Stimulated activated CD8-positive, alpha-beta memory T cell treated with anti-CD3 and anti-CD28 coated beads, Interleukin-12 subunit alpha, Interleukin-12 subunit beta, amount 100 ng/mL, for 1 hour (primary cell): ENCODE data around the gene SLC50A1.

ENCODE experiments used
- DNase-seq: peaks from one replicate; pipeline ENCODE4 v3.0.0-alpha.2; 2020; ENCODE audit warnings: low read depth

The SLC50A1 gene

GRCh38 chr1:155135415-155136028 is at the start of gene SLC50A1:
TSS of gene SLC50A1 (plus strand) at chr1:155135852. CDS start at chr1:155135912, 60 bp downstream.
- DNase-seq = peak; percentile 84

- peak; percentile 71 for DNase-seq
Observed at GRCh38 chr1:155086128-155086741, 49.4 kb upstream of the SLC50A1 start.

GRCh38 chr1:155086856-155087535 is 48.7 kb upstream of the SLC50A1 start:
- no peak for DNase-seq

GRCh38 chr1:155091071-155092051 is 44.3 kb upstream of the SLC50A1 start:
- DNase-seq = peak; percentile 69

- no peak for DNase-seq
Observed at GRCh38 chr1:155092131-155092530, 43.5 kb upstream of the SLC50A1 start.

GRCh38 chr1:155092641-155093040 is 43.0 kb upstream of the SLC50A1 start:
- DNase-seq = no peak

GRCh38 chr1:155093911-155094621 is 41.6 kb upstream of the SLC50A1 start:
- no peak for DNase-seq

- DNase-seq = no peak
Observed at GRCh38 chr1:155094622-155094948, 41.1 kb upstream of the SLC50A1 start.

- no peak for DNase-seq
Observed at GRCh38 chr1:155099331-155099730, 36.3 kb upstream of the SLC50A1 start.

GRCh38 chr1:155103325-155103724 is 32.3 kb upstream of the SLC50A1 start:
- DNase-seq = no peak

- no peak for DNase-seq
Observed at GRCh38 chr1:155104605-155105534, 30.8 kb upstream of the SLC50A1 start.

- DNase-seq = no peak
Observed at GRCh38 chr1:155105604-155106011, 30.0 kb upstream of the SLC50A1 start.

- DNase-seq = no peak
Observed at GRCh38 chr1:155106862-155107261, 28.8 kb upstream of the SLC50A1 start.

GRCh38 chr1:155107309-155108264 is 28.1 kb upstream of the SLC50A1 start:
- no peak for DNase-seq

GRCh38 chr1:155108296-155108695 is 27.4 kb upstream of the SLC50A1 start:
- DNase-seq = no peak

- no peak for DNase-seq
Observed at GRCh38 chr1:155110381-155110780, 25.3 kb upstream of the SLC50A1 start.

- no peak for DNase-seq
Observed at GRCh38 chr1:155110826-155111225, 24.8 kb upstream of the SLC50A1 start.

- no peak for DNase-seq
Observed at GRCh38 chr1:155113450-155113980, 22.1 kb upstream of the SLC50A1 start.
